HS-27A (cell line): Measurements from ENCODE around the gene RGL1.
"Not testable (repeated sequence)": the region's sequence is repeated elsewhere in the genome, so short reads cannot be mapped to it uniquely, and the experiment has no call there.

Experiments used
- DNase-seq: peaks from one replicate; pipeline ENCODE4 v3.0.0-alpha.2; 2012; ENCODE audit warnings: low read depth, missing footprints

Gene RGL1

DNA sequence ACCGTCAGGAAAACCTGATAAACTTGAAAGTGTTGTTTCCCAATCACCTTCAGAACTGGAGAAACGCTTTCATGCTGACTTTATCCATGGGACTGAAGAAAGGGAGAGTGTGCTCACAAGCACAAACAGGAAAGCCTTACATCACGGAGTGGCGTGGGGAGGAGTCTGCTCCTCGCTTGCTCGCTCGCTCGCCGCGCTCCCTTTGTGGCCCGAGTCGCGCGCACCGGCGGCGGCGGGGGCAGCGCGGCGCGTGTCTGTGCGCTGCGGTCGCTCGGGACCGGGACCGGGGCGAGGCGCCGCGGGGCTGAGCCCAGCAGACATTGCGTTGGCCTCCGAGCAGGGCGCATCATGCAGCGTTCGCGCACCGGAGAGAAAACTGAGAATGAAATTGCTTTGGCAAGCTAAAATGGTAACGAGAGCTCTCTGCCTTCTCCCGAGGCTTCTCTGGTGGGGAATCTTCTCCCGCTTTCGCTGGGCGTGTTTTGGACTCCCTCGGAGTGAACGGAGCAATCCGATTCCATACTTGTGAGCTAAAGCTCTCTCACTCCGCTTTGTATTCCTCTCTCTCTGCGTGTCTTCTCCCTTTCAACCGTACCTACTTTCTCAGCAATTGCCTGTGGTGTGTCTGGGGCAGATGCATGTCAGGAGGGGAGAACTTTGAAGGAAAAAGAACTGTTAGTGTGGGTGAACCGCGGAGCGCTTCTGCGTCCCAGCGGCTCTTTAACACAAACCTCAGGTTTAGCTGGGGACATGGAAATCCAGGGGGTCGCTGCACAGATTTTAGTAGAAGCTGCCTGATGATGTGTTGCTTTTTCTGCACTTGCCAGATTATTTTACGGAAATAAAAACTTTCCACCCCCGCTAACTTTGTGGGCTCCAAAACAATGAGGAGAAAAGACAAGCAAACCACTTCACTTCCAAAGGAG is at the start of gene RGL1:
RGL1 (plus strand) TSS at position 205 of the 926 bp plus-strand sequence; CDS start at position 383, 178 bp downstream.
- DNase-seq = no peak

DNA sequence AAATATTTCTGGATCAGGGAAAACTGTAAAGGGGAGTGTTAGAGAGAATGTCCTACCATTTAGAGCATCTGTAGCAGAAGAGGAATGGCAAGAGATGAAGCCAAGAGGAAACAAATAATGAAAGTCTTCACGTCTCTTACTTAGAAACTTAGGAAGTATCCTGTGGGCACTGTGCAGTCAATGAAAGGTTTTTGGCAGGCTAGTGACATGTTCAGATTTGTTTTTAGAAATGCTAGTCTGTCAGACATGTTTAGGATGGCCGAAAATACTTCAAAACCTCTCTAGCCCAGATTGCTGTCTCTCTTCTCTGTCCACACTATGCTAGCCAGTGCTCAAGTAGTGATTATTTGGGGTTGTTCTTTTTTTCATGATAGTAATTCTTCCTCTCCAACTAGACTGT is 48.6 kb upstream of the RGL1 start:
- no peak for DNase-seq

DNA sequence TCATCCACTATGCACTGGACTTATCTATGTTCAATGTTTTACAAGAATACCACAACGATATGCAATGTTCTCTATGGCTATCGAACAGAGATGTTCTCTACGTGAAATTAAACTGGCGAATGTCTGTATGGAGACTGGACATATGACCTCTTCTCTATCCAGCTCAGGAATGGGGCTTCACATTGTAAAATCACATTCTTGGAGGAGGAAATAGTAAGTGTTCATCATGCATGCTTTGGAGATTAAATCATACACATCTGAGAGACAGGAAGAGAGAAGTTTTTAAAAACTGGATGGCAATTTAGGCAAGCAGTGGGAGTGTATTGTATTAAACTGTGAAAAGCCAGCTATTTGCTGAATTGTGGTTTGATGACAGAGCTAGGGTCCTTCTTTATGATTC is 47.9 kb upstream of the RGL1 start:
- DNase-seq = peak; percentile 72

GRCh38 chr1:183758913-183759312 is 46.0 kb upstream of the RGL1 start:
- no peak for DNase-seq

DNA sequence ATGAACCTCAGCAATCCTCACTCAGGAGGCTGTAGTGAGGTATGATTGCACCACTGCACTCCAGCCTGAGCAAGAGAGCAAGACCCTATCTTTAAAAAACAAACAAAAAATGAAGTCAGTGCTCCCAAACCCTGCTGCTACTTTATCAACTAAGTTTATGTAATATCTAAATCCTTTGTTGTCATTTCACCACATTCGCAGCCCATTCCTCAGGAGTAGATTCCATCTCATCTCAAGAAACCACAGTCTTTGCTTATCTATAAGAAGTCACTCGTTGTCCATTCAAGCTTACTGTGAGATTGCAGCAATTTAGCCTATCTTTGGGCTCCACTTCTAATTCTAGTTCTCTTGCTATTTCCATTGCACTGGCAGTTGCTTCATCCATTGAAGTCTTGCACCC is 44.3 kb upstream of the RGL1 start:
- no peak for DNase-seq

DNA sequence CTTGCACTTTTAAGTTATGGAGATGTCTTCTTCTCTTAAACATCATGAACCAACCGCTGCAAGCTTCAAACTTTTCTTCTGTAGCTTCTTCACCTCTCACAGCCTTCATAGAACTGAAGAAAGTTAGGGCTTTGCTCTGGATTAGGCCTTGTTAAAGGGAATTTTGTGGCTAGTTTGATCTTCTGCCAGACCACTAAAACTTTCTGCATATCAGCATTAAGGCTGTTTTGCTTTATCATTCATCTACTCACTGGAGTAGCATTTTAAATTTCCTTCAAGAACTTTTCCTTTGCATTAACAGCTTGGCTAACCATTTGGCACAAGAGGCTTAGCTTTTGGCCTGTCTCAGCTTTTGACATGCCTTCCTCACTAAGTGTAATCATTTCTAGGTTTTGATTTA is 43.0 kb upstream of the RGL1 start:
- no peak for DNase-seq

DNA sequence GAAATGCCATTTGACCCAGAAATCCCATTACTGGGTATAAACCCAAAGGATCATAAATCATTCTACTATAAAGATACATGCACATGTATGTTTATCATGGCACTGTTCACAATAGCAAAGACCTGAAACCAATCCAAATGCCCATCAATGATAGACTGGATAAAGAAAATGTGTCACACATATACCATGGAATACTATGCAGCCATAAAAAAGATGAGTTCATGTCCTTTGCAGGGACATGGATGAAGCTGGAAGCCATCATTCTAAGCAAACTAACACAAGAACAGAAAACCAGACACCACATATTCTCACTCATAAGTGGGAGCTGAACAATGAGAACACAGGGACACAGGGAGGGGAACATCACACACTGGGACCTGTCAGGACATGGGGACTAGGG is 42.1 kb upstream of the RGL1 start:
- DNase-seq = not testable (repeated sequence)

DNA sequence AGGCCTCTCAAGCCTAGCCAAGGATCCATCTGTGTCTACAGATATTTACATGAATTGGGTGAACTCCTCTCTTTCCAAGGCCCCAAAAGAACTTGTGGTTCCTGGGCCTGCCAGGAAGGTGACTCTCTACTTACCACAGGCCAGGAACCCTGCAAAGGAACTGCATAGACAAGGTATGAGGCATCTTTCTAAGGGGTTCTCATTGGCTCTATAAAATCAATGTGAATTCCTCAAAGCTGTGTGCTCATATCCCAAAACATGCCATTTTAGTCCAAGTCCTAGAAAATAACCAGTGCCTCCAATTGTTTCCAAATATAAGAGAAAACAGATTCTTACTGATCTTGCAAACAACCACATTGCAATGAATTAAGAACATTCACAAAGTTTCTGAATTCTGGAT is 39.9 kb upstream of the RGL1 start:
- DNase-seq = no peak

DNA sequence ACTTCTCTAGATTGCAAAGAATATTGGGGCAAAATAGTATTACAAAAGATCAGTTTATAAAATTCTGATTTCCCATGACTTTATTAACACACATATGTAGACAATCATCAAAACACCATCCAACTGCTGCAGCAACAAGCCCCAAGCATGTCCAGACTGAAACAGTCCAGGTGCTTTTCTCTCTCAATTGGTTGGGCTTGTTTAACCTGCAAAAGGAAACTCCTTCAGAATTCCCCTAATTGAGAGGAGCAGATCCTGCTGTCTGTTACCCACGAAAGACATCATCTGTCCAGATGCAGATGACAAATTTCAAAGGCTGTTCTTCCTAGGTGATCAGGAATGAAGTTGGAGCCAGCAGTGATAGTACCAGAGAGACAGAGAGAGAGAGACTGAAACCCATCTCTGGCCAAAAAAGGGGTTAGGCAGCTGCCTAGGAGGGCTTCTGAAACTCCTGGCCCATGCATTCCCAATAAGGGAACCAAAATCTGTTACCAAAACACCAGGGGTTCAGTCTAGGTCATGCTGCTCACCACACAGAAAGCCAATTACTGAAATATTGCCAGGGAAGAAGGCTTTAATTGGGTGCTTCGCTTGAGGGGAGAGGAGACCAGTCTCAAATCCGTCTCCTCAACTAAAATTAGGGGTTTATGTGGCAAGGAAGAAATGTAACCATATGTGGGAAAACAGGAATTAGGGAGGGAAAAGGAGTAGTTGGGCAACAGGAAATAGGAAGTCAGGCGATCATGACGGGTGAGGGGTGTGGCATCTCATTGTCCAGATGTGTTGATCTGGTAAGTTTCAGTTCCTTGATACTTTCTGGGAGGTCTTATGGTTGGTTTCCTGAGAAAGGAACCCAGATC is 34.7 kb upstream of the RGL1 start:
- DNase-seq = no peak

DNA sequence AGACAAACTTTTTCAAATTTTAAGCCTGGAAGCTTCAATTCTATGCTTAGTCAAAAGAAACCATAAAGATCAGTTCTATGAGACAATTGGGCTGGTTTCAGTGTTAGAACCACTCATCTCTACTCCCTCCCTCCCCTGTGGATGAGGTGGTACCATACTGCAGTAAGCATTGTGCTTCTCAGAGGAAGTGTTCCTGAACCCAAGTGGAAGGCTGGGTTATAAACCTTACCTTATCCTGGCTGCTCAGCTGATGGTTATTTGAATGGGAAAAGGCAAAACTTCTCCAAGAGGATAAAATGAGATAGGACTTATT is 34.1 kb upstream of the RGL1 start:
- DNase-seq = no peak

DNA sequence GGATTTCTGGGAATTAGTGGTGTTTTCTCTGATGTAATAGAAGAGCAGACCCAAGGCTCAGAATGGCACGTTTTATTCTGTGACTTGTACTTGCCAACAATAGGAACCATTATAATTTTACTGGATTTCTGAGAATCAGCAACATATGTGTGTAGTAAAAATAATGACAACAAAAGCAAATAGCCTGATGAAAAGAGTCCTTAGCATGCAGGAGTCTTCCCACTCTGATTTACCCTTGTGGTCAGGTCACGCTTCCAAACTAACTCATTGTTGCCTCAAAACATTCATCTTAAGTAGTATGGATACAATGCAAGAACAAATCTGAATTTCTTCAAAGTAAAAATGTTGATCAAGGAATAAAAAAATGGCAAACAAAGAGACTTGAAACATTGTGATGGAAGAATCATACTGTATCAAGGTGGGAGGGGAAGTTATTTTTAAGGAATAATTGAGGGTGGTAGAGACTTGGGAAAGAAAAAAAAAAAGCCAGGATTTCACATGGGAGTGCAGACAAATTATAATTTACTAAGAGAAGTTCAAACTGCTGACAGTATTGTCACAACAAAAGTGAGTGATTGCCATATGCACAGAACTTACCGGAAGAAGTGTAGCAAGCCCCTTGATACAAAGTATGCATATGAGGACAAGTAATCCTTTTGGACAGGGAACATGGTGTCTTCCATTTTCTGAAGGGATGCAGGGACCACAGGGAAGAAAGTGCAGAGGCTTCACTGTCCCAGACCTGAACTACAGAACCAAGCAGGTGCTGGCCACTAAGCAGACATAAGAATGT is 31.2 kb upstream of the RGL1 start:
- DNase-seq = no peak

DNA sequence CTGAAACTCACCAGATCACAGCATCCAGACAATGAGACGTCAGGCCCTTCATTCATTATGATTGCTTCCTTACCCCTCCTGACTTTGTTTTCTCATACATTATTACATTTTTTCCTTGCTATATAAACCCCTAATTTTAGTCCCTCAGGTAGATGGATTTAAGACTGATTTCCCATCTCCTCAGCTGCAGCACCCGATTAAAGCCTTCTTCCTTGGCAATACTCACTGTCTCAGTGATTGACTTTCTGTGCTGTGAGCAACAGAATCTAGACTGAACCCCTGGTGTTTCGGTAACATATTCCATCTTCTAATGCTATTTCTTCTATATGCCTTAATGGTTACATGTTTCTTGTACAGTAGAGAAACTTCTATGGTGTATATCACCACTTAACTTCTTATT is 30.0 kb upstream of the RGL1 start:
- DNase-seq = no peak

- no peak for DNase-seq
These were observed 28.2 kb upstream of the RGL1 start for GRCh38 chr1:183776731-183777130.

DNA sequence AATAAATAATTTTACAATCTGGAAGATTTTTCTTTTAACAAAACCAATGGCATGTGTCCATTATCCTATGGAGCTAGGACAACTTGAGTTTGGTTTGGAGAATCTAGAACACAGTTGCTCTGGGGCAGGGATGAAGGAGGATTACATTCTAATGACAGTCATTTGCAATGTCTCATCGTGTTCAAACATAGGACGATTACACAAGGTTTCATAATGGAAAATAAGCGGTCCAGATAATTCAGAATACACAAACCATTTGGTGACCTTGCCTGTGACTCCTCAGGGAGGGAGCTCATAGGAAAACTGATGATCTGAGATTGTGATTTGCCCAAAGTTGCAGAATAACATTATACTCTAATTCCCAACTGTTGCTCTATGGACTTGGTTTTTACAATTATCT is 27.6 kb upstream of the RGL1 start:
- DNase-seq = no peak

GRCh38 chr1:183778045-183778444 is 26.9 kb upstream of the RGL1 start:
- no peak for DNase-seq

GRCh38 chr1:183778568-183779433 is 26.1 kb upstream of the RGL1 start:
- DNase-seq = no peak

DNA sequence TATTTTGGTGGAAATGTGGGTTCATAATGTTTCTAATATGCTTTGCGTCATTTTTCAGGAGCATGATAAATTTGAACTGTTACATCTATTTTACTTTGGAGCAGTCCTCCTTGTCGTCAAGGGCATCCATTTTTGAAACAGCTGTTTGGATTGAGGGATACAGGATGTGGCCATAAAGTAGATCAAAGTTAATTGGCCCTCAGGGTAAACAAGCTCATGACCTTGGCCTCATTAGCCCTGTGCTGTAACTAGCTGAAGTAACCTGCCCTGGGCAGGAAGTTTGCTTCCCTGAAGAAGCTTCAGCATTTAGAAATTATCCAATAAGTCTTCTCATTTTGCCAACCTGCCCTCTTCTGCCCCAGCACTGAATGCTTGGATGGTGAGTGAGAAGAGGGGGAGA is 24.8 kb upstream of the RGL1 start:
- DNase-seq = no peak

DNA sequence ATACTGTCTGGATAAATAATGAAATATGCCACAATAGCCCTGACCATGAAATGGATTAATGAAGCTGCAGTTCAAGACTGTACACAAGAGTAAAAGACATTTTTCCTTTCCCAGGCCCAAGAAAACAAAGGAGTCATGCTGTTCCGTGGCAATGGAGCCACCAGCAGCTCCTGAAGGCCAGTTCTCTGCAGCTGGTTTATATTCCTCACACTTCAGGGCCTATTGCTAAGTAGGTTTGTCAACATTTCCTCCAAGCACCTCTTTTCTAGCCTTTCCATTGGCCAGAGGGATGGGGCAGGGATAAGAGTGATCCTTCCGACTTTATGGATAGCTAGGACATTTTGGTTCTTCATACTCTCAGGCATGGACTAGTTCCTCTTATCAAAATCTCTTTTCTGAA is 24.2 kb upstream of the RGL1 start:
- DNase-seq = no peak

DNA sequence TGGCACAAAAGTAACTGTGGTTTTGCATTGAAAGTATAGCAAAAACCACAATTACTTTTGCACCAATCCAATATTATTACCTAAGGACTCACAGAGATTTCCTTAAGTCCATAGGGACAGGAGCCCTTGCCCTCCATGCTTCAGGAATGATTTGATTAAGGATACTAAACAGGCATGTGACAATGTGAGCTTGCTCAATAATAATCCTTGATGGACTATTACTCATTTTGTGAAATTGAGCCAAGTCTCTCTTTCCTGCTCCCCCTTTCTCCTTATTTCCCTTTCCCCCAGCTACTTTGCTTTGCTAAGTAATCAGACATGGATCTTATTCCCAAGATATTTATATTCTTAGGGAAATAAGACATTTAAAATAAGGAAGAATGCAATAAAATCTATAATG is 21.6 kb upstream of the RGL1 start:
- DNase-seq = no peak

- DNase-seq = no peak
These were observed 20.9 kb upstream of the RGL1 start for GRCh38 chr1:183783767-183784637.
